Pancreas (tissue), 10 donors: ENCODE results near the gene MLXIP. TPM values are rescaled to one million over a fixed set of nuclear protein-coding genes. Genes with fewer than 3 reads are reported as not detected.

Experiments
- ATAC-seq, 4 donors: fragments of 200-7000 bp; cut with Tn5 transposase; one replicate each; pipeline versions ENCODE4 v1.8.0 to v1.9.1; 2020; ENCODE audit warnings: mild to moderate bottlenecking in 4 of 4, moderate library complexity in 4 of 4
- DNase-seq, 6 donors: peaks; one replicate each; pipeline ENCODE4 v3.0.0-alpha.2; 2020
- FAIRE-seq: peaks from 2 replicates; lab custom pipeline; 2012; peaks lifted over from hg19 to GRCh38; lab: Jason Lieb, UNC
- H3K27ac ChIP-seq, 4 donors: fragments of 200-600 bp; sonication (generic); 1 replicate in 3 of 4; 2 replicates in 1 of 4; pipeline versions ENCODE4 v1.5.0 to v1.8.0; 2020
- H3K27me3 ChIP-seq, 4 donors: fragments of 200-600 bp; one replicate each; pipeline ENCODE4 v1.8.0; 2021
- H3K36me3 ChIP-seq, 3 donors: fragments of 200-600 bp; sonication (generic) in 1 of 3; one replicate each; pipeline versions ENCODE4 v1.5.0 to v1.8.0; 2020 to 2021
- H3K4me1 ChIP-seq, 3 donors: fragments of 200-600 bp; one replicate each; pipeline ENCODE4 v1.8.0; 2021
- H3K4me3 ChIP-seq, 4 donors: fragments of 200-600 bp; sonication (generic) in 2 of 4; one replicate each; pipeline versions ENCODE4 v1.5.0 to v1.8.0; 2020 to 2021
- H3K9me3 ChIP-seq, 4 donors: fragments of 200-600 bp; one replicate each; pipeline ENCODE4 v1.8.0; 2021
- CTCF ChIP-seq, 4 donors: fragments of 200-600 bp; sonication (generic) in 3 of 4; IDR thresholded peaks; one replicate each; pipeline versions ENCODE4 v1.5.0 to v1.8.0; 2021; ENCODE audit warnings: antibody characterized with exemption in 4 of 4
- WGBS, 2 donors: extraction: QIAGEN DNeasy Blood & Tissue Kit; methylation state at CpG; one replicate each; pipeline ENCODE4 v1.1.7; 2013; 5-methylcytosine and 5-hydroxymethylcytosine counted together
- intact Hi-C, 3 donors: fragments of 100-400 bp; cut with DNase I; formaldehyde crosslinking; loops; one replicate each; pipeline versions ENCODE4 v1.11.1 to v1.14.2; 2022
- polyA plus RNA-seq, 2 donors: library from polyadenylated mRNA; stranded (reverse); fragments of 200-250 nt; gene quantifications; one replicate each; pipeline ENCODE4 v1.2.3, GENCODE V29; 2013
- total RNA-seq, 6 donors: library from RNA; stranded (reverse); fragmentation: NEBNext Ultra II Directional in 4 of 6; extraction: Animal tissue kit (Norgen Biotek cat#: 25700) in 4 of 6; gene quantifications; one replicate each; pipeline versions ENCODE4 v1.2.1 to v1.2.4, GENCODE V29; 2021 to 2023
- donor health status: healthy with polysubstance abuse.
- donor health status: DM: no; HTN: no; CAD: no; lungs with moderate emphysema.
- donor health status: DM: no; HTN: no; CAD: no.
- donor health status: control.
- donor health status: control.
- donor health status: Bipolar disorder and iron deficiency.
- donor health status: DM: yes; HTN: yes; CAD: no.
- donor health status: DM: no; HTN: no; CAD: no.
- donor health status: DM: no; HTN: no; CAD: no.
- donor health status: DM: yes; HTN: yes; CAD: no.

MLXIP gene
- total and polyA plus RNA-seq, 8 donors, result 35.4 to 90.1 (median 55.5) TPM

DNA sequence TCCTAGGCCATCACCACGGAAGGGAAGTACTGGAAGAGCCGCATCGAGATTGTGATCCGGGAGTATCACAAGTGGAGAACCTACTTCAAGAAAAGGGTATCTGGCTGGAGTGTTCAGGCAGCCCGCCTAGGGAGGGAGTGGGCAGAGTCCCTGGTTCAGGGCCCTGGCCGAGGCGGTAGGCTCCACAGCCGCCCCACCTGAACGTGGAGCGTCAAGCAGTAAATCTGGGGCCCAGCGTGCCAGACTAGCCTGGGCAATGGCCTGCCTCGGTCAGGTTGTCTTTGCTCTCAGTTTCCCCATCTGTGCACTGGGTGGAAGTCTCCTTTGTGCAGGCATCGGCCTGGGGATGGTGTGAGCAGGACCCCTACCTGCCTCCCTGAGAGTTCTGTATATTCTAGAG is 50.6 kb downstream of the MLXIP start:
- FAIRE-seq, result no peak
- no peak for DNase-seq
- Histone ChIP-seq H3K9me3 (no peaks in the 10 kb centered on the region), H3K4me3 (no peak overlapping the region), H3K27ac (no peak overlapping the region), H3K4me1 (peaks cover 0 to 4% (median 0%) of the 10 kb centered on the region in 3 donors), H3K27me3 (no peaks in the 10 kb centered on the region), H3K36me3 (peaks cover 8 to 63% (median 44%) of the 10 kb centered on the region in 3 donors)
- no peak for ATAC-seq
- 94 to 99% methylated on average over 13 of the region's 13 CpGs for WGBS, 2 donors
- intact Hi-C loops, result no loop called here
- no peak for TF ChIP-seq CTCF (IDR thresholded peaks at IDR 0.05)

GRCh38 chr12:122130150-122130549 is 51.6 kb downstream of the MLXIP start:
- Histone ChIP-seq H3K36me3 (peaks cover 8 to 73% (median 48%) of the 10 kb centered on the region in 3 donors), H3K9me3 (no peaks in the 10 kb centered on the region), H3K4me1 (no peaks in the 10 kb centered on the region), H3K27ac (no peak overlapping the region), H3K4me3 (no peak overlapping the region), H3K27me3 (no peaks in the 10 kb centered on the region)
- no peak for FAIRE-seq
- intact Hi-C loops, result no loop called here
- no peak for ATAC-seq
- WGBS, 2 donors, result 89 to 90% methylated on average over 17 of the region's 17 CpGs
- no peak for DNase-seq
- no peak for TF ChIP-seq CTCF (IDR thresholded peaks at IDR 0.05)

DNA sequence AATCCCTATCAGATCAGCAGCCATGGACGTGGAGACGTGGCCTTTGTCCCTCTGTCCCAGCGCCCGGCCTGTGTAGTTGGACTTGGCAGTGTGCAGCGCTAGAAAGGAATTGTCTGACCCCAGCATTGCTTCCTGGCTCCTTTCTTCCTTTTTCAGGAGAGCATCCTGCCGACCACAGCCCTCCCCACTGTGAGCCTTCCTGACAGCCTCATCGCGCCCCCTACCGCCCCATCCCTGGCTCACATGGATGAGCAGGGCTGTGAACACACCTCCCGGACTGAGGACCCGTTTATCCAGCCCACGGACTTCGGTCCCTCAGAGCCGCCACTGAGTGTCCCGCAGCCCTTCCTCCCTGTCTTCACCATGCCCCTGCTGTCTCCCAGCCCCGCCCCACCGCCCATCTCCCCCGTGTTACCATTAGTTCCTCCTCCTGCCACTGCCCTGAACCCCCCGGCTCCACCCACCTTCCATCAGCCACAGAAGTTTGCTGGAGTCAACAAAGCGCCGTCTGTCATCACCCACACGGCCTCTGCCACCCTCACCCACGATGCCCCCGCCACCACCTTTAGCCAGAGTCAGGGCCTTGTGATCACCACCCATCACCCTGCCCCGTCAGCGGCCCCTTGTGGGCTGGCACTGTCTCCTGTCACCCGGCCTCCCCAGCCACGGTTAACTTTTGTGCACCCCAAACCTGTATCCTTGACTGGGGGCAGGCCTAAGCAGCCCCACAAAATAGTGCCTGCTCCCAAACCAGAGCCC is 54.8 kb downstream of the MLXIP start:
- H3K9me3 ChIP-seq, result no peaks in the 10 kb centered on the region
- ATAC-seq (no peak), DNase-seq (peak in 1 of 6 donors; percentile 58), FAIRE-seq (no peak)
- H3K4me1 ChIP-seq, result no peaks in the 10 kb centered on the region
- no peak for TF ChIP-seq CTCF (IDR thresholded peaks at IDR 0.05)
- peaks cover 6 to 74% (median 51%) of the 10 kb centered on the region in 3 donors for H3K36me3 ChIP-seq
- intact Hi-C loops, result no loop called here
- H3K4me3 ChIP-seq, result no peak overlapping the region
- no peaks in the 10 kb centered on the region for H3K27me3 ChIP-seq
- H3K27ac ChIP-seq, result no peak overlapping the region
- 82% methylated on average over 28 of the region's 28 CpGs for WGBS, 2 donors

DNA sequence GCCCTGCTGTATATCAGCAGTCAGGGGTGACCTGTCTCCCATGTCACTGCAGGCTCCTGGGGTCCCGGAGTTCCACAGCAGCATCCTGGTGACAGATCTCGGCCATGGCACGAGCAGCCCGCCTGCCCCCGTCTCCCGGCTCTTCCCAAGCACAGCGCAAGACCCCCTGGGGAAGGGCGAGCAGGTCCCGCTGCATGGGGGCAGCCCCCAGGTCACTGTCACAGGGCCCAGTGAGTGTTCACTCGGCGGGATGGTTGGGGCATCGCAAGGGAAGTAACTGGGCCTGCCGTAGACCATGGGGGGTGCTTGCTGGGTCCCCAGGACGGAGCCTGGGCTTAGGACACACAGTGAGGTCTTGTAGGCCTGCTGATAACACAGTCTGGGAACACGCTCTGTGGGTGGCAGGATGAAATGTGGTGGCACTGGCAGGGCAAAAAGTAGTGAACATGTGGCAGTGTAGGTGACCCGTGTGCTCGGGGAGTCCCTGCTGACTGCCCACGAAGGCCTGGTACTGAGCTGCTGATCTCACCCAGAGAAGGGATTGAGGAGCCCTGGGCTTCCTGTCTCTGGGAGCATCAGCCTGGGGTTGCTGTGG is 57.0 kb downstream of the MLXIP start:
- no peak overlapping the region for H3K4me3 ChIP-seq
- peaks cover 6 to 67% (median 42%) of the 10 kb centered on the region in 3 donors for H3K36me3 ChIP-seq
- no peaks in the 10 kb centered on the region for H3K9me3 ChIP-seq
- intact Hi-C loops, result no loop called here
- H3K4me1 ChIP-seq, result no peaks in the 10 kb centered on the region
- WGBS, 2 donors, result 96% methylated on average over 18 of the region's 18 CpGs
- no peaks in the 10 kb centered on the region for H3K27me3 ChIP-seq
- no peak overlapping the region for H3K27ac ChIP-seq
- no peak for TF ChIP-seq CTCF (IDR thresholded peaks at IDR 0.05)
- FAIRE-seq, result no peak
- DNase-seq, result peak in 1 of 6 donors; percentile 71
- ATAC-seq, result no peak

DNA sequence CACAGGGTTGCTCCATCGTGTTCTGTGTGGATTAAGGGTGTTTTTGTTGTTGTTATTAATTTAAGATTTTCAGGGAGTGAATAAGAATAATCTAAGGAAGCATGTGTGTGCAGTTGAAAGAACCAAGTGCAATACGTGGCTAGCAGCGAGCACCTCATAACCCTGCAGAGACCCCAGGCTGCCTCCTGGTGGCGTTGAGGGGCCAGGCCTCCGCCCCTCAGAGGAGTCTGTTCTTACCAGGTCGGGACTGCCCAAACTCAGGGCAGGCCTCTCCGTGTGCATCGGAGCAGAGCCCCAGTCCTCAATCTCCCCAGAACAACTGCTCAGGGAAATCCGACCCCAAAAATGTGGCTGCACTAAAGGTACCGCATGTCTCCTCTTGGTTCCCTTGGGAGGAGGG is 58.7 kb downstream of the MLXIP start:
- intact Hi-C loops, result no loop called here
- no peak for ATAC-seq
- Histone ChIP-seq H3K4me1 (no peaks in the 10 kb centered on the region), H3K4me3 (no peak overlapping the region), H3K27ac (no peak overlapping the region), H3K36me3 (peaks cover 9 to 72% (median 53%) of the 10 kb centered on the region in 3 donors), H3K27me3 (no peaks in the 10 kb centered on the region), H3K9me3 (no peaks in the 10 kb centered on the region)
- no peak for DNase-seq
- FAIRE-seq, result no peak
- TF ChIP-seq CTCF (IDR thresholded peaks at IDR 0.05), result no peak
- WGBS, 2 donors, result 88 to 89% methylated on average over 10 of the region's 10 CpGs
